Measurements from ENCODE around the gene MGAT4A.

GRCh38 chr2:98578231-98578630 is 152.7 kb downstream of the MGAT4A start:
- TF ChIP-seq POLR2A (IDR thresholded peaks at IDR 0.05; ENCODE audit: extremely low read depth, insufficient read length) (no peak), CTCF (IDR thresholded peaks at IDR 0.05; ENCODE audit: low read depth, low read length) (no peak)
